Mesangial cell (primary cell): Measurements from ENCODE around the gene NTRK3. TPM values are rescaled to one million over a fixed set of nuclear protein-coding genes. Genes with fewer than 3 reads are reported as not detected.

Source experiments
- total RNA-seq: library from RNA; depleted of rRNA; stranded (reverse); fragments of >200 nt; gene quantifications from 2 replicates; pipeline ENCODE4 v1.2.3, GENCODE V29; 2015

The NTRK3 gene
- 0.13 TPM in 1 of 2 replicates, not detected in the other for total RNA-seq

DNA sequence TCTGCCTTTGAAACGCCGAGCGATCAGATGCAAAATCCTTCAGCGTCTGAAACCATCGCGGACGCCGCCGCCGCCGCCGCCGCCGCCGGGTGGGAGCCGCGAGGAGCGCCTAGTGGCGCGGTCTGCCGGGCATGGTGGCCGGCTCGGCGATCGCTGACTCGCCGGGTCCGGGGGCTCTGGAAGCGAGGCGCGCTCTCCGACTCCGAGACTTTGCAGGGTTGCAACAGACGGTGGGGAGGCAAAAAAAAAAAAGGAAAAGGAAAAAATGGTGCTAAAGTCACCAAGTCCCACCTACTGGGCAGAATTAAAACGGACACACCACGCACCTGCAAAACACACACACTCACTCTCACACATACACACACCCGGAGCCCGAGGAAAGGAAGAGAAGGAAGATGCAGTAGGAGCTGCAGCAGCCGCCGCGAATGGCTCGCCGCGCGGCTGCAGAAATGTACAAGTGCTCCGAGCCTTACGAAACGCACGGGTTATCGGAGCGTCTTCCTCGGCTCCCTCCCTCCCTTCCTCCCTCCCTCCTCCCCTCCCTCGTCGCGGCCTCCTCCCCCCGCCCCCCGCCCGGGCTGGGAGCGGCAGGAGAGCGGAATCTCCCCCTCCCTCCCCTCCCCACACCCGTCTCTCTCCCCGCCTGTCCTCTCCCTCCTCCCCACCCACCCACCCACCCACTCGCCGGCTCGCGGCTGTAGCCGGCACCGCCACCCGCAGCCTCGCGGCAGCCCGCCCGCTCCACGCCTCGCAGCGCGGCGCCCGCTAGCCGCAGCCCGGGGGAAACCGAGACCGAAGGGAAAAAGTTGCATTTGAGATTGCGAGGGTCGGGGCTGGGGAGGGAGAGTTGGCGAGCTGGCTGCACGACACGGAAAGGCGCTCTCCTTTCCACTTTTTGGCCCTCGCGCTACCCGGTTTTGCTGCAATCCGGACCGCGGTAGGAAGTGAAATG, at the start of gene NTRK3:
TSS of gene NTRK3 (minus strand) at position 461 of the 952 bp plus-strand sequence. CDS start 586 bp downstream, outside the sequence.

Other genes starting within 250 kb of the NTRK3 start
- 18.7 and 24.1 TPM in 2 replicates for gene MRPL46, start 210.6 kb upstream of the NTRK3 start, total RNA-seq
- 31.6 and 41.1 TPM in 2 replicates for gene MRPS11, start 211.0 kb upstream of the NTRK3 start, total RNA-seq